HepG2 (cell line): ENCODE measurements around the gene RSAD2. TPM values are rescaled to one million over a fixed set of nuclear protein-coding genes. Genes with fewer than 3 reads are reported as not detected.

Source experiments
- CBX1 ChIP-seq: IDR thresholded peaks from one replicate; pipeline ENCODE4 v1.6.1; 2016; ENCODE audit warnings: antibody characterized with exemption, low read depth
- CENPT ChIP-seq: sonication (generic); formaldehyde crosslinking; IDR thresholded peaks from 2 replicates; pipeline ENCODE4 v1.8.0; 2022; ENCODE audit warnings: low read depth, mild to moderate bottlenecking, moderate library complexity, missing genetic modification reagents
- HIC2 ChIP-seq: sonication (generic); formaldehyde crosslinking; IDR thresholded peaks from 2 replicates; pipeline ENCODE4 v1.9.0; 2022; ENCODE audit warnings: low read depth, missing genetic modification reagents
- NFATC3 ChIP-seq: sonication (generic); formaldehyde crosslinking; IDR thresholded peaks from 2 replicates; pipeline ENCODE4 v1.5.1; 2020; ENCODE audit warnings: mild to moderate bottlenecking, missing genetic modification reagents
- PCBP1 ChIP-seq: fragments of 200-400 bp; formaldehyde crosslinking; IDR thresholded peaks from 2 replicates; pipeline ENCODE4 v1.6.1; 2017; ENCODE audit warnings: mild to moderate bottlenecking, low read depth, low read length, borderline replicate concordance
- RARA ChIP-seq: IDR thresholded peaks from 2 replicates; pipeline ENCODE4 v1.6.1; 2016; ENCODE audit warnings: missing genetic modification reagents, missing compliant biosample characterization
- RFXANK ChIP-seq: IDR thresholded peaks from 2 replicates; pipeline ENCODE4 v1.6.1; 2016
- RXRB ChIP-seq: IDR thresholded peaks from 2 replicates; pipeline ENCODE4 v1.6.1; 2016; ENCODE audit warnings: borderline replicate concordance, missing genetic modification reagents, missing compliant biosample characterization
- SPEN ChIP-seq: sonication (generic); formaldehyde crosslinking; IDR thresholded peaks from 2 replicates; pipeline ENCODE4 v1.5.1; 2020; ENCODE audit warnings: low read depth, mild to moderate bottlenecking, missing genetic modification reagents
- ZBTB2 ChIP-seq: sonication (generic); formaldehyde crosslinking; IDR thresholded peaks from 2 replicates; pipeline ENCODE4 v1.8.0; 2022; ENCODE audit warnings: low read depth, missing genetic modification reagents
- ZBTB7A ChIP-seq: sonication (generic); formaldehyde crosslinking; IDR thresholded peaks from 2 replicates; pipeline ENCODE4 v1.8.0; 2022; ENCODE audit warnings: mild to moderate bottlenecking, missing genetic modification reagents
- ZFAT ChIP-seq: sonication (generic); formaldehyde crosslinking; conservative IDR thresholded peaks from 2 replicates; pipeline ENCODE4 v1.8.1; 2023; ENCODE audit warnings: missing genetic modification reagents, inconsistent platforms
- ZNF382 ChIP-seq: sonication (generic); formaldehyde crosslinking; IDR thresholded peaks from 2 replicates; pipeline ENCODE4 v1.5.0; 2020; ENCODE audit warnings: missing genetic modification reagents, mild to moderate bottlenecking, borderline replicate concordance
- ZNF383 ChIP-seq: sonication (generic); formaldehyde crosslinking; IDR thresholded peaks from 2 replicates; pipeline ENCODE4 v1.4.0; 2020; ENCODE audit warnings: missing genetic modification reagents, mild to moderate bottlenecking, borderline replicate concordance
- ZNF570 ChIP-seq: sonication (generic); formaldehyde crosslinking; IDR thresholded peaks from 2 replicates; pipeline ENCODE4 v1.4.0; 2020; ENCODE audit warnings: mild to moderate bottlenecking, missing genetic modification reagents, borderline replicate concordance
- polyA plus RNA-seq, 8 experiments: library from polyadenylated mRNA; depleted of rRNA in 3 of 8; stranded (reverse) in 7 of 8; unstranded in 1 of 8; fragments of >200 nt; fragmentation: Illumina TruSeq in 4 of 8; extraction: Trizol in 4 of 8; gene quantifications; 2 replicates each; pipeline versions ENCODE4 v1.2.1 to v1.2.3, GENCODE V29; 2011 to 2016; ENCODE audit warnings: low read depth in 4 of 8, missing spikeins in 1 of 8, mixed read lengths in 1 of 8; ENCODE audit not compliant: insufficient read depth in 1 of 8
- total RNA-seq, 5 experiments: library from RNA; depleted of rRNA; stranded (reverse); fragments of >200 nt; fragmentation: Illumina TruSeq; extraction: Trizol; gene quantifications; 2 replicates each; pipeline ENCODE4 v1.2.3, GENCODE V29; 2016; ENCODE audit warnings: low read depth in 1 of 5
- TF ChIP-seq, protein P1 (sequence below): sonication (generic); formaldehyde crosslinking; IDR thresholded peaks from 2 replicates; pipeline ENCODE4 v1.4.0; 2020; ENCODE audit warnings: mild to moderate bottlenecking, missing genetic modification reagents
- TF ChIP-seq, protein P2 (sequence below): sonication (generic); formaldehyde crosslinking; IDR thresholded peaks from 2 replicates; pipeline ENCODE4 v1.5.0; 2020; ENCODE audit warnings: mild to moderate bottlenecking, missing genetic modification reagents, moderate library complexity
- TF ChIP-seq, protein P3 (sequence below): sonication (generic); formaldehyde crosslinking; IDR thresholded peaks from 2 replicates; pipeline ENCODE4 v1.8.1; 2022; ENCODE audit warnings: mild to moderate bottlenecking, missing genetic modification reagents
- TF ChIP-seq, protein P4 (sequence below): sonication (generic); formaldehyde crosslinking; IDR thresholded peaks from 2 replicates; pipeline ENCODE4 v1.5.0; 2020; ENCODE audit warnings: mild to moderate bottlenecking, missing genetic modification reagents

Gene RSAD2
- total and polyA plus RNA-seq, 2 of the 13 experiments (the other 11 are each of a cell fraction or from before 2014, with no cell fraction given): 0.11 TPM; not detected in 1

- TF ChIP-seq, protein P1, sequence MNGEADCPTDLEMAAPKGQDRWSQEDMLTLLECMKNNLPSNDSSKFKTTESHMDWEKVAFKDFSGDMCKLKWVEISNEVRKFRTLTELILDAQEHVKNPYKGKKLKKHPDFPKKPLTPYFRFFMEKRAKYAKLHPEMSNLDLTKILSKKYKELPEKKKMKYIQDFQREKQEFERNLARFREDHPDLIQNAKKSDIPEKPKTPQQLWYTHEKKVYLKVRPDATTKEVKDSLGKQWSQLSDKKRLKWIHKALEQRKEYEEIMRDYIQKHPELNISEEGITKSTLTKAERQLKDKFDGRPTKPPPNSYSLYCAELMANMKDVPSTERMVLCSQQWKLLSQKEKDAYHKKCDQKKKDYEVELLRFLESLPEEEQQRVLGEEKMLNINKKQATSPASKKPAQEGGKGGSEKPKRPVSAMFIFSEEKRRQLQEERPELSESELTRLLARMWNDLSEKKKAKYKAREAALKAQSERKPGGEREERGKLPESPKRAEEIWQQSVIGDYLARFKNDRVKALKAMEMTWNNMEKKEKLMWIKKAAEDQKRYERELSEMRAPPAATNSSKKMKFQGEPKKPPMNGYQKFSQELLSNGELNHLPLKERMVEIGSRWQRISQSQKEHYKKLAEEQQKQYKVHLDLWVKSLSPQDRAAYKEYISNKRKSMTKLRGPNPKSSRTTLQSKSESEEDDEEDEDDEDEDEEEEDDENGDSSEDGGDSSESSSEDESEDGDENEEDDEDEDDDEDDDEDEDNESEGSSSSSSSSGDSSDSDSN (CRISPR knock-in tag): peak; percentile 56; the same call in 1 of the 2 replicates
- TF ChIP-seq PCBP1: no peak
- TF ChIP-seq ZNF383: no peak
- TF ChIP-seq RFXANK: no peak
- TF ChIP-seq, protein P2, sequence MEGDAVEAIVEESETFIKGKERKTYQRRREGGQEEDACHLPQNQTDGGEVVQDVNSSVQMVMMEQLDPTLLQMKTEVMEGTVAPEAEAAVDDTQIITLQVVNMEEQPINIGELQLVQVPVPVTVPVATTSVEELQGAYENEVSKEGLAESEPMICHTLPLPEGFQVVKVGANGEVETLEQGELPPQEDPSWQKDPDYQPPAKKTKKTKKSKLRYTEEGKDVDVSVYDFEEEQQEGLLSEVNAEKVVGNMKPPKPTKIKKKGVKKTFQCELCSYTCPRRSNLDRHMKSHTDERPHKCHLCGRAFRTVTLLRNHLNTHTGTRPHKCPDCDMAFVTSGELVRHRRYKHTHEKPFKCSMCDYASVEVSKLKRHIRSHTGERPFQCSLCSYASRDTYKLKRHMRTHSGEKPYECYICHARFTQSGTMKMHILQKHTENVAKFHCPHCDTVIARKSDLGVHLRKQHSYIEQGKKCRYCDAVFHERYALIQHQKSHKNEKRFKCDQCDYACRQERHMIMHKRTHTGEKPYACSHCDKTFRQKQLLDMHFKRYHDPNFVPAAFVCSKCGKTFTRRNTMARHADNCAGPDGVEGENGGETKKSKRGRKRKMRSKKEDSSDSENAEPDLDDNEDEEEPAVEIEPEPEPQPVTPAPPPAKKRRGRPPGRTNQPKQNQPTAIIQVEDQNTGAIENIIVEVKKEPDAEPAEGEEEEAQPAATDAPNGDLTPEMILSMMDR: peak; percentile 17
- TF ChIP-seq ZFAT (CRISPR knock-in tag): no peak
- TF ChIP-seq RXRB (CRISPR knock-in tag): 0 out of 2 replicates have a peak, but pooled peaks have one; percentile 12
- TF ChIP-seq NFATC3 (CRISPR knock-in tag): no peak
- peak; percentile 3; the same call in 1 of the 2 replicates for TF ChIP-seq SPEN (CRISPR knock-in tag)
- TF ChIP-seq, protein P3, sequence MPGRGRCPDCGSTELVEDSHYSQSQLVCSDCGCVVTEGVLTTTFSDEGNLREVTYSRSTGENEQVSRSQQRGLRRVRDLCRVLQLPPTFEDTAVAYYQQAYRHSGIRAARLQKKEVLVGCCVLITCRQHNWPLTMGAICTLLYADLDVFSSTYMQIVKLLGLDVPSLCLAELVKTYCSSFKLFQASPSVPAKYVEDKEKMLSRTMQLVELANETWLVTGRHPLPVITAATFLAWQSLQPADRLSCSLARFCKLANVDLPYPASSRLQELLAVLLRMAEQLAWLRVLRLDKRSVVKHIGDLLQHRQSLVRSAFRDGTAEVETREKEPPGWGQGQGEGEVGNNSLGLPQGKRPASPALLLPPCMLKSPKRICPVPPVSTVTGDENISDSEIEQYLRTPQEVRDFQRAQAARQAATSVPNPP (CRISPR knock-in tag): 0 out of 2 replicates have a peak, but pooled peaks have one; percentile 7
- no peak for TF ChIP-seq CENPT
- peak; percentile 57; the same call in 1 of the 2 replicates for TF ChIP-seq ZBTB7A (CRISPR knock-in tag)
- 0 out of 2 replicates have a peak, but pooled peaks have one; percentile 34 for TF ChIP-seq ZBTB2 (CRISPR knock-in tag)
- TF ChIP-seq RARA (CRISPR knock-in tag): 0 out of 2 replicates have a peak, but pooled peaks have one; percentile 17
- TF ChIP-seq, protein P4, sequence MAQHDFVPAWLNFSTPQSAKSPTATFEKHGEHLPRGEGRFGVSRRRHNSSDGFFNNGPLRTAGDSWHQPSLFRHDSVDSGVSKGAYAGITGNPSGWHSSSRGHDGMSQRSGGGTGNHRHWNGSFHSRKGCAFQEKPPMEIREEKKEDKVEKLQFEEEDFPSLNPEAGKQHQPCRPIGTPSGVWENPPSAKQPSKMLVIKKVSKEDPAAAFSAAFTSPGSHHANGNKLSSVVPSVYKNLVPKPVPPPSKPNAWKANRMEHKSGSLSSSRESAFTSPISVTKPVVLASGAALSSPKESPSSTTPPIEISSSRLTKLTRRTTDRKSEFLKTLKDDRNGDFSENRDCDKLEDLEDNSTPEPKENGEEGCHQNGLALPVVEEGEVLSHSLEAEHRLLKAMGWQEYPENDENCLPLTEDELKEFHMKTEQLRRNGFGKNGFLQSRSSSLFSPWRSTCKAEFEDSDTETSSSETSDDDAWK: no peak
- TF ChIP-seq HIC2 (CRISPR knock-in tag): peak; percentile 66; the same call in 1 of the 2 replicates
- no peak for TF ChIP-seq CBX1
- no peak for TF ChIP-seq ZNF570 (CRISPR knock-in tag)
- TF ChIP-seq ZNF382 (CRISPR knock-in tag): no peak
Observed at GRCh38 chr2:6917761-6918421, 40.3 kb downstream of the RSAD2 start (continued).
